GM19397 (cell line): ENCODE data around the gene RPS6KA1.

Experiments used
- ATAC-seq: cut with Tn5 transposase; IDR thresholded peaks from one replicate; pipeline ENCODE4 v1.9.1; 2021; ENCODE audit warnings: mild to moderate bottlenecking, moderate library complexity; ENCODE audit not compliant: unreplicated experiment

The RPS6KA1 gene

DNA sequence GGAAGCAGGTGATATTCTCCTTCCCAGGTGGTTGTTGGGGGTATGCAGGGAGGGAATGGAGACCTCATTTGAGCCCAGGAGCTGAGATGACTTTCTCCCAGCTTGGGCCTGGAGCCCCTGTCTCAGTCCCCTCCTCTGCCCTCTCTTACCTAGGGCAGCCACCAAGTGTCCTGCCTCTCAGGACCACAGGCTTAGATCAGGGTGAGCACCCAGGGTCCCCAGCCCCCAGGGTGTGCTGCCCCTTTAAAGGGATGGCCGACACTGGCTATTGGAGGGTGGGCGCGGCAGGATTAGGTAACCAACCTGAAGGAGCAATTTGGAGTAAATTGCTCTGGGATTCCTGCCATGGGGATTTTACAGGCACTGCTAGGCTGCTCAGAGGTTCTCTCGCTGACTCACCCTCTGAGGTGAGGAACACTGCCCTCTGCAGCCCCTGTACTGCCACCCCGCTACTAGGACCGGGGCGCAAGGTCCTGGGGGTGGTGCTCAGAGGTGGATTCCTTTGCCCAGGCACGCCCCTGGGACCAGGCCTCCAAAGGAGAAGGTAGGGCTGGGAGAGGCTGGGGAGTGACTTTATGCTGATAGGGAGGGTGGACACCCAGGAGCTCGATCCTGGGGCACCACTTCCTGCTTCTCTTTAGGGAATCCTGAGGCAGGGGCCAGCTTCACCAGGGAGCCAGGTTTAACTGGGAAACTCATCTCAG, 1.5 kb downstream of the RPS6KA1 start:
- no peak for ATAC-seq

DNA sequence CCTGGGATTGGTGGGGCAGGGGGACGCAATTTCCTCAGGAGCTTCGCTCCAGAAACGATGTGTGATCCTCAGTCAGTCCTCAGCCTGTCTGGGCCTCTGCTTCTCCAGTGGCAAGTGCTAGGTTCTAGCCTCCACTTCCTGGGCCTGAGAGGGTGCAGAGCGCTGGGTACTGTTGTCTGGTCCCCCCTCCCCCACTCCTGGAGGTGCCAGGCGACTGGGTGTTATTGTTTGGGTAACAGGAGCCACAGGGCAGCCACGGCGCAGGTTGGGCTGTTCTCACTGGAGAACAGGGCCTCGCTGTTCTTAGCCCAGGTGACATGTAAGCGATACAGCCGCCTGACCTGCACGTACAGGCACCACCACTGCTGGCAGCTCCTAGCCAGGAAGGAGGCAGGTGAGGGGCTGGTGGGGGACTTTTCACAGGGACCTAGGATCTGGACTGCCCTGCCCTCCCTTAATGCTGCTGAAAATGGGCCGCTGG, 2.1 kb downstream of the RPS6KA1 start:
- ATAC-seq, result no peak

DNA sequence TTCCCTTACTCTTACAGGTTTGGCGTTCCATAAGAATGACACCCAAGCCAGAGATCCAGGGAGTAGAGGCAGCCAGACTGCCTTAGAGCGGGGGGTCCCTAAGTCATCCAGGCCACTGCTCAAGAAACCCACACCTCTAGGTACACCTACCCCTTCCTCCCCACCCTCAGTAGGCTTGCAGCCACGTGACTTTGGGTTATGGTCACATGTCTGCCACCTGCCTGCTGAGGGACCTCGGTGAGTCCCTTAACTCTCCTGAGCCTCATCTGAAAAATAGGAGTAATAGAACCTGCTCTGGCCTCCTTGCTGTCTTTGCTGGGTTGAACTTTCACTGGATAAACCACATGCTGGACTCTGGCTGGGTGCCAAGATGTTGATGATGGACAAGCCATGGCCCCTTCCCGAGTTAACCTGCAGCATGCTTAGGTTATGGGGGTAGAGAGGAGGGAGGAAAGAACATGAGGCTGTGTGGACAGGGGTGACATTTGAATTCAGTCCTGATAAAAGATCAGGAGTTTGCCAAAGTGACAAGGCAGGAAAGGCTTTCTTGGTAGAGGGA, 4.5 kb downstream of the RPS6KA1 start:
- no peak for ATAC-seq

DNA sequence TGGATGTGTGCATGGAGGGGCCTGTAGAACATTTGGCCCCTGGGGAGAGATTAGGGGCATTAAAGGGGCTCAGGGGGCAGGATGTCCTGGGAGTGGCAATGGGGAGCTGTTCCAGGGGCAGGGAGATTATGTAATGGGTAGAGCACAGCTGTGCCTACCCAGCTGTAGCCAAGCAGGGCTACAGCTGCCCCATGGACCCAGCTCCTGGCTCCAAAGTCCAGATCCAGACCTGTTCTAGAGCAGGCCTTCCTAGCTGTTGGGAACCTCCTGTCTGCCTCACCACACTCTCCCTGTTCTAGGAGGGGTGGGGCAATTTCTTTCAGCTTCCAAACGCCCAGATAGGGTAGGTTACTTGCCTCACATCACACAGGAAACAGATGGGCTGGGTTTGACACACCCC, 5.6 kb downstream of the RPS6KA1 start:
- no peak for ATAC-seq

DNA sequence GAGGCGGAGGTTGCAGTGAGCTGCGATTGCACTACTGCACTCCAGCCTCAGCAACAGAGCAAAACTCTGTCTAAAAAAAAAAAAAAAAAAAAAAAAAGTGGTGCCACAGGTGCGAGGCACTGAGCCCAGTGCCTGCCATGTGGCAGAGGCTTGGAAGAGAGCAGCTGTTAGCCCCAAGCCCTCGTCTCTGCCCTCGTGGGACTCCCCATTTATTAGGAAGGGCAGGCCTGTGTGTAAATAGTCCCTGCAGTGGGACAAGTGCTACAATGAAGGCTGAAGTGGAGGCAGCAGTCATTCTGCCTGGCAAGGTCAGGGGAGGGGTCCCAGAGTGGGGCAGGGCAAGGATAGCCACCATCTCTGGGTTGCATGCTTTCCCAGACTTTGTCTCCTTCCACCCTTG, 6.5 kb downstream of the RPS6KA1 start:
- ATAC-seq, result no peak

DNA sequence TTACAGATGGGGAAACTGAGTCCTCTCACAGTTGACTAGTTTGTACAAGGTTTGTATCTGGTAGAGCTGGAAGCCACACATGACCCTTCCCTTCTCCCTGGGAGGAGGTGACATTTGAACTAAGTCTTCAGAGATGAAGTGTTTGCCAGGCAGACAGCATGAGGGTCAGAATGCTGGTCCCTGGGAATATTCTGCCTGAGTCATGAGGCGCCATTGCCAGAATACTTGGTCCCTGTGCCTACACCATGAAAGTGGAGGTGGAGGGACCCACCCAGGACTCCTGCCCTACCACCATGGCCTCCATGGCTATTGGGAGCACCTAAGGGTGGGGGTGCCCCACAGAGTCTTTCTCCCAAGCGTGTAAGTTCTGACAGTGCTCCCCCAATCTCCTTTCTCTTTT, 7.0 kb downstream of the RPS6KA1 start:
- no peak for ATAC-seq

DNA sequence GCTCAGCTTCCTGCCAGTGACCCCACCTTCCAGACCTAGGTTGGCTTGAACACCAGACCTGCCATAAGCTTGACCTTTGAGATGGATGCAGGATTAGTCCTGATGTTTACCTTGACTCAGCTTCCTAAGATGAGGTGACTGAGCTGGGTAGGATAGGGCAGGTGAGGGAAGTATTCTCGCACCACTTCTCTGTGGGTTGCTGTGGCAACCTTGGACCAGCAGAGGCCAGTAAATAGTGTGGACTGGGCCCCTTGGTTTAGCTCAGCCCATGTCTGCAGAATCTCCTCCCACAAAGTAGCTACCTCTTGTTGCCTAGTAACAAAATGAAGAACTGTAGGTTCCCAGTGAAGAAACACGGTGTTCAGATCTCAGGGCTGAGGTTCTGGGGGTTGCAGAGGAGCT, 8.4 kb downstream of the RPS6KA1 start:
- ATAC-seq, result no peak

DNA sequence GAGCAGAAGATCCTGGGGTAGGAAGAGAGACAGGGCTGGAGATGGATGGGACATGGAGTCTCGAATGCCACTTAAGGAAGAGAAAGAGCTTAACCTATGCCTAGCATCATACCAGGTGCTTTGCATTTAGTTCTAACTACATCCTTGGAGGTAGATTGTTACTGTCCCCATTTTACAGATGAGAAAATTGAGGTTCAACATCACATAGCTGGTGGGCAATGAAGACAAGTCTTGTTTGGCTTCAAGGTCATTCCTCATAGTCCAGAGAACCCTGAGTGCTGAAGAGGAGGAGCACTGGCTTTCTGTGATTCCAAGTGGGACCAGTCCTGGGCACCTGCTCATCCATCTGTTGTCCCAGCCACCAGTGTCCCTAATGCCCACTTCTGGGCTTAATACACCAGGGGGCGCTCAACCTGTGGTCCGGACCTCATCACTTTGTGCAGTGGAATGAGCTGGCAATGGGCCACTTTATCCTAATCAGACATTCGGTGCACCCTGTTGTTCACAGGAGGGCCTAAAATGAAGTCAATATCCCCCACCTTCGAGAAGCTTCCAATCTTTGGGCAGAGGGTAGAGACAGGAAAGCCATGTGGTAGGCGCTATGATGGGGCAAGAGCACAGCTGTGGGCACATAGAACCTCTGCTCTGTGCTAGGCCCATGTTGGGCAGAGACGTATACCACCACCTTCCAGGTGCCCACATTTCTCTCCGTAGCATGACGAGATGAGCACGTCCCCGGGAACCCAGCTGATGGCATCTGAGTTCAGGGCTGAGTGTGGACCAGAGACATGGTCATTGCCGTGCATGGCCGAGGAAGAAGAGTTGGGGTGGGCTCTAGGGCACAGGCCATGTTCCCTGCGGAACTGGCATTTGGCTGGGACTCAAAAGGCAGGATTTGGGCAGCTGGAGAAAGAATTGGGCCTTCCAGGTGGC, 9.2 kb downstream of the RPS6KA1 start:
- ATAC-seq, result no peak

DNA sequence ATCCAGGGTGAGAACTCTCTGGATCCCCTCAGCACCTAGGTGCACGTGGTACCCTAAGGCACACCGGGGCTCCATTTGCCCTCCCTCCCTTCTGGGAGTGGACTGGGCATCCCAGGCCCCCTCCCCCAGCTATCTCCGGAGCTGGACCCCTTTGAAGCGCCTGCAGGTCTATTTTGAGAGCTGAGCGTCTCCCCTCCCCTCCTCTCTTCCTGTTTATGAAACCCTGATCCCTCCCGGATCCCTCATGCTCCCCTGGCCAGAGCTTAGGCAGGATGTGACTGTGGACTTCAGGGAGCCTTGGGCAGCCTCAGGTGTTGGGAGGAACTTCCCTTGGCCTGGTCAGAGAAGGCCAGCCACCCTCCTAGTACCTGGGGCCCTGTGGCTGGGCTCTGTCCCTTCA, 10.2 kb downstream of the RPS6KA1 start:
- no peak for ATAC-seq

DNA sequence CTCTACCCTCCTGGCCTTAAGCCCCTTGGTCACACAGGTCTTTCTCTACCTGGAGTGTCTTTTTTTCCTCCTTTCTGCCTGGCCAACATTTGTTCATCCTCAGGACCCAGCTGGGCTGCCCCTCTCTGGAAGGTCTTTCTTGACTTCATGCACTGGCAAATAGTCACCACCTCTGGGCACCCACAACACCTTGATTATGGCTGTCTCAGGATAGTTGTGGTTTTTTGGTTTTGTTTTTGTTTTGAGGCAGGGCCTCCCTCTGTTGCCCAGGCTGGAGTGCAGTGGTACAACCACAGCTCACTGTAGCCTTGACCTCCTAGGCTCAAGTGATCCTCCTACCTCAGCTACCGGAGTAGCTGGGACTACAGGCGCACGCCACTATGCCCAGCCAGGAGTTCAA, 10.8 kb downstream of the RPS6KA1 start:
- no peak for ATAC-seq

DNA sequence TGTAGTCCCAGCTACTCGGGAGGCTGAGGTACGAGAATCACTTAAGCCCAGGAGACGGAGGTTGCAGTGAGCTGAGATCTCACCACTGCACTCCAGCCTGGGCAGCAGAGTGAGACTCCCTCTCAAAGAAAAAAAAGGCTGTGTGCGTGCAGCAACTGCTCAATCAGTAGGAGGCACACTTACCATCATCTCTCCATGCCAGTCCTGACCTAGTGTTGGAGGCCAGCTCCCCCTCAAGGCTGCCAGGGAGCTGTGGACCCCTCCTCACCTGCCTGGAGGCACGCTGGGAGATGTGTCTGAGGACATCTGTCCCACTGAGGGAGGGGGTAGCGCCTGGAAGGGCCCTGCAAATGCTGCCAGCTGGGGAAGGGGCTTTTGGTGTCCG, 11.9 kb downstream of the RPS6KA1 start:
- peak; percentile 1 for ATAC-seq

DNA sequence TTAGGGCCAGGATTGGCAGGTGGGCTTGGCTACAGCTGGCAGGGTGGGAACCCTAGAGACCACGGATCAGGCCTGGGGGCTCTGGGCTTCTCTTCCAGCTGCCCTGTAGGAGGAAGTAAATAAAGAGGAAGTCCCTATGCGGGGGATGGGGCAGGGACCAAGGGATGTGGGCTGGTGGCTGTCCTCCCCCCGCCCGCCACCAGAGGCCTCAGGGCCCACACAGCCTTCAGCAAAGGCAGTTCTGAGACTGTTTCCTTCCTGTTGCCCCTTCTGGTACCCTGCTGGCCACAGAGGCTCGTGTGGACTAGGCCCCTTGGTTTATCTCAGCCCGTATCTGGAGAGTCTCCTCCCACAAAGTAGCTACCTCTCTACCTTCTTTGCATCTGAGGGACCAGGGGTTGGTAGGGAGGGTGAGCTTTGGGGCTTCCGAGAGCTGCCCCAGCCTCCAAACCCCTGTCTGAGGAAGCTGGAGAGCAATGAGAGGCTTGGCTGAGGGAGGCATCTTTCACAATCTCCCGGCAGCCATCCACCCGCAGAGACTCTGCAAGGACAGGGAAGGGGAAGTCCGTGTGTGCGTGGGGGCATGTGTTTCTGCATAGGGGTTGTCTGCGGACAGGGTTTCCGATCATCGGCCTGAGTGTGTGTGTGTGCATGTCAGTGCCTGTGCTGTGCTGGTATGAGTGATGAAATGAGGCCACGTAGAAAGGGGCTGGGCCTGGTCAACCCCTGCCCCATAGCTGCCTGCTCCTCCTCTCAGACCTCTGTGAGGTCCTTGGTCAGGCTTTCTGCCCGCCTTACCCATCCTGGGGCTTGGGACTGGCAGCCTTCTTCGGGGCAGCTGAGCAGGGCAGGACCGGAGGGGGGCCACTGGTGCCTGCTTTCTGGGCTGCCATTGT, 12.5 kb downstream of the RPS6KA1 start:
- peak; percentile 47 for ATAC-seq

DNA sequence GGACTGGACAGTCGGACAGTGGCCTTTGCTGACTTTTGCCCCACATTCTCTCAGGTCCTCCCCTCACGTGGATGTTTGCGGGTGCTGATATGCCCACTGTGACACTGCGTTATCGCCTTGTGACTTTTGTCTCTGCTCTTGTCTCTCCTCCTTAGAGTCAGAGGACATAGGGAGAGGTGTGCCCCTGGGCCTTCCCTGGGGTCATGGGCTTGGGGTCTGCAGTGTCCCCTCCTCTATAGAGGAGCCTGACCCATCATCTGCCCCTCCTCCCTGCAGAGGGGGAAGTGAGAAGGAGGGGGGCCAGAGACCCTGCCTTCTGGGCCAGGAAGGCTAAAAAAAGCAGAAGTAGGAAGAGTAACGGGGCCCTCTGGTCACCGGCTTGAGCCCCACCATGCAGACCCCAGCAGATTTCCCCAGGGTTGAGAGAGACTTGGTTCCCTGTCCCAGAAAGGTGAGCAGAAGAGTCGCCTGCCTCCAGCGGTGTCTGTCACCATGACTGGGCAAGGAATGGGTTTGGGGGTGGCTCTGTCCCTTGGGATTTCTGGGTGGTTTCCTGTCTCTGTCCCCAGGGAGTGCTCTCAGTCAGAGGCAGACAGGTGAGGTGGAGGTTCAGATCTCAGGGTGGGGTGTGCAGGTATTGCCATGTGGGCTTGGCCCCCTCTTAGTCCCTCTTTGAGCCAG, 13.3 kb downstream of the RPS6KA1 start:
- ATAC-seq, result no peak

DNA sequence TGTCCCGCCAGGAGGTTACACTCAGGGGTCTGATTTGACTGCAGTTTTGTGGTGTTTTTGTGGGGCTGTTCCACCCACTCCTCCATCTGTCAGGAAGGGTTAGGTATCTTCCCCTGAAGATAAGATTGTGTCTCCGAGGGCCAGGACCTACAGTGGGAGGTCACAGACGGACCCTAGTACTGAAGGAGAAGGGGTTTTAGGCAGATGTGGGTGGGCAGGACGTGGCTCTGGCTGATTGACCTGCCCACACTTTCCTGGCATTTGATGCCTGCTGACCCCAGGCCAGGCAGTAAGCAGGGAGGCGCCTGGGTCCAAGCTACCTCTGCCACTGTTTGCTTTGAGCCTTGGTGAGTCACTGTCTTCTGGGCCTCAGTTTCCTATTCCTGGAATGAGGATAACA, 13.9 kb downstream of the RPS6KA1 start:
- ATAC-seq, result no peak

DNA sequence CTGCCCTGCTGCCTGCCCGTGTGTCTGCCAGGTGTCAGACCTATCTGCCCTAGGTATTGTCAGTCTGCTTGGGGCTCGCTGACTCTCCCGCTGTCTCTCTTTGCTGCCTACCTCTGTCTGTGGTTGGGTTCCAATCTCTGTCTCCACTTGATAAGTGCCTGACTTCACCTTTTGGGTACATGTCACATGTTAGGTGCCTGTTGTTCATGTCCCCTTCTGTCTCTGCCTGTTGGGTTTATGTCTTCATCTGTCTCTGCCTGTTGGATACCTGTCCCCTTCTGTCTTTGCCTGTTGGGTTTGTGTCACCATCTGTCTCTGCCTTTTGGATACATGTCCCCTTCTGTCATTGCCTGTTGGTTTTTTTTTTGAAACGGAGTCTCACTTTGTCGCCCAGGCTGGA, 14.6 kb downstream of the RPS6KA1 start:
- ATAC-seq, result no peak

DNA sequence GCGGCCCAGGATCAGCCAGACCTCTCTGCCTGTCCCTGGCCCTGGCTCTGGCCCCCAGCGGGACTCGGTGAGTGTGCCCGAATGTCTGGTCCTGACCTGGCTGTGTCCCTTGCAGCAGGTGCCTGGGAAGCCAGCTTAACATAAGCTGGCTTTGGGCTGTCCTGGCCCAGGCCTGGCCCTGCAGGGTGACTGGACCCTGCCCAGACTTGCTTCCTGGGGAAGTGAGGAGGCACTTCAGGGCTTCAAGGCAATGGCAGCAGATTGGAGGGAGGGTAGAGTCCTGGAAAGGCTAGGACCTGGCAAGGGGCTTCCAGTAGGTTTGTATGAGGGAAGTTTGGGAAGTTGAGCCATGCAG, 16.4 kb downstream of the RPS6KA1 start:
- ATAC-seq, result no peak

DNA sequence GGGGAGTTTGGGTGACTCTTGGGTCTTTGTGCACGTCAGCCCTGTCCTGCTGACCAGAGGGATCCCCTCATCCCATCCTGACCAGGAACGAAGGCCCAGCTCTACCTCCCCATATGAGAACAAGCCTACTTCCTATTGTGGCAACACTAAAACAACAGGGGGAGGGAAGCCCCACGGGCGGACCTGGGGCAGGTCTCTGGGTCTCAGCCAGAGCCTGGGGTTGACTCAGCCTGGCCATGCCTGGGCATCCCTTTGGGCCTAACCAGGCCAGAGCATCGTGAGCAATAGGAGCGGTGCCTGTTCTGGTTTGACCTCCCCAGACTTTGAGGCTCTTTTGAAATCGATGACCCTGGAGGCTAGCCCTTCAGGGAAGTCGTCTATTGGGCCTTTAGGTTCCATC, 16.8 kb downstream of the RPS6KA1 start:
- ATAC-seq, result no peak

DNA sequence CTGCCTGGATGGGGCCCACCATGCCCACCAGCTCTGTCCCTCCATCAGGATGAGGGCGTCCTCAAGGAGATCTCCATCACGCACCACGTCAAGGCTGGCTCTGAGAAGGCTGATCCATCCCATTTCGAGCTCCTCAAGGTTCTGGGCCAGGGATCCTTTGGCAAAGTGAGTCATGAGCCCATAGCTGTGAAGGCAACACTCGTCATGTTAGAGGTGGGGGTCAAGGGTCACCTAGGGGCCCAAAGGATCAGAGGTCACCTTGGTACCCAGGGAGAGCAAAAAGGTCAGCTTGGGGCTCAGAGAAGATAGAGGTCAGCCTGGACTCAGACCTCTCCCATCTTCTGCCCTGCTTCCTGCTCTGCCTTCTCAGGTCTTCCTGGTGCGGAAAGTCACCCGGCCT, 17.3 kb downstream of the RPS6KA1 start:
- no peak for ATAC-seq

DNA sequence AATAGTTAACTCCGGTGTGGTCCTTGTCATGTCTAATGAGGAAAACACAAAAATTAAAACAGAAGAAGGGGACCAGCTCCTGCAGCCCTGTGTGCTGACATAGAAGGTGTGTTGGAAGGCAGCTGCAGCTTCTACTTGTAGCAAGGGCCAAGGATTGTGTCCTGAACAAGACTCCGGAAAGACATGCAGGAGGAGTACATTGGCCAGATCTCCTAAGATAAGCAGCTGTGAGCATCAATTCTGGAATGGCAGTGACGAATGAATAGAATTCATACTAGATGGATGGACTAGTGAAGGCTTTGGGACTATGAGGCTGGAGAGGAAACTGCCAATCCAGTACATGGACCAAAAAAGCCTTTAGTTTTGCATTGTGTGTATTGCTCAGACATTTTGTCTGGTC, 19.3 kb downstream of the RPS6KA1 start:
- no peak for ATAC-seq

DNA sequence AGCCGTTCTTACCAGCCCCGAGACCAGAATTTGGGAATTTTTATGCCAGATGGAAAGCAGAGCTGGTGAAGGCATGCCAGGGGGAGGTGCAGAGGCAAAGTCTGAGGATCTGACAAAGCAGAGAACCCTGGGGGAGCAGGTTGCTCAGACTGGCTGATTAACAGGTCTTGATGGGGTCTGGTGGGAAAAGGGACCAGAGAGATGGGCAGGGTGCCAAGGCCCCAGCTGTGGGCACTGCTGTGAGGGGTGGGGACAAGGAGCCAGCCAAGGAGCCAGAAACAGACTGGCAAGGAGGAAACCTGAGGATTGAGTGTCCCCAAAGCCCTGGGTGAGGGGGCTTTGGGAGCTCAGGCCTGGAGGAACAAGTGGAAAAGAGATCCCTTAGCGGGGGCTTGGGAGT, 21.4 kb downstream of the RPS6KA1 start:
- no peak for ATAC-seq
